HG03575 (cell line): ENCODE results near the gene SPAG9.
"Not testable (repeated sequence)": the region's sequence is repeated elsewhere in the genome, so short reads cannot be mapped to it uniquely, and the experiment has no call there.

Source experiments
- ATAC-seq: cut with Tn5 transposase; IDR thresholded peaks from one replicate; pipeline ENCODE4 v1.9.1; 2021; ENCODE audit not compliant: unreplicated experiment, insufficient number of reproducible peaks, low FRiP score; ENCODE audit errors: extremely low read depth

Gene SPAG9

DNA sequence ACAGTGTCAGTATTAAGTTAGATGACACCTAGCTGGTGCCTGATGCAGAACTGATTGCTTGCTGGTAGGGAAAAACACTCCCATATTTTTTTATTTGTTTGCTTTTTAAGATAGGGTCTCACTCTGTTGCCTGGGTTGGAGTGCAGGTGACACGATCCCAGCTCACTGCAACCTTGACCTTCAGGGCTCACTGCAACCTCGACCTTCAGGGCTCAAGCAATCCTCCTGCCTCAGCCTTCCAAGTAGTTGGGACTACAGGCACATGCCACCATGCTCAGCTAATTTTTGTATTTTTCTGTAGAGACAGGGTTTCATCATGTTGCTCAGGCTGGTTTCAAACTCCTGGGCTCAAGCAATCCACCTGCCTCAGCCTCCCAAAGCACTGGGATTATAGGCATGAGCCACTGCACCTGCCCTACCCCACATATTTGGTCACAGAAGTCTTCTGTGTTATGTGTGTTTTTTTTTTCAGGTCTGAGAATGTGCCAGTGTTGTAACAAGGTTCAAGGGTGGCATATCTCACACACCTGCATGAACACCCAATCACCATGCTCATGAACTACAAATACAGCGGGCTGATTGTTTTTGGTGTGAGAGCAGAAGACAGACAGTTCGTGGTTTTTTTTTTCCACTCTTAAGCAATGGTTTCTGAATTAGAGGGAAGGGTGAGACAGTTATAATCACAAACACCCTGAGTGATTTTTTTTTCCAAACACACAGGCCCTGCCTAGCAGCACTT is 22.8 kb downstream of the SPAG9 start:
- no peak for ATAC-seq

DNA sequence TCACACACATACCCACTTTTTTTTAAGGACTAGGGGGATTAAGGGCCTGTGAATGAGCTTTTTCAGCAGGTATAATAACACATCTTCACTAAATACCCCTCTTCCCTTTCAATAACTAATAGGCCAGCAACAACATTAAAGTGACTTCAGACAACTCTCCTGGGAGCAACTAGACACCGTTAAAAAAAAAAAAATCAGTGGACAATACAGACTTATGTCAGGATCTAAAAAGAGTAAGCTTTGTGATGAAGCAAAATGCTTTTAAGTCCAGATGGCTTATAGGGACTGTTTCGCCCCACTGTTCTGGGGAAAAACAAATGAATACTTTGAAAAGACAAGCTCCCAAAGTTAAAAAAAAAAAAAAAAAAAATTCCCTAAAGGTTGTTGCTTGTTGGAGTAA is 29.0 kb downstream of the SPAG9 start:
- no peak for ATAC-seq

DNA sequence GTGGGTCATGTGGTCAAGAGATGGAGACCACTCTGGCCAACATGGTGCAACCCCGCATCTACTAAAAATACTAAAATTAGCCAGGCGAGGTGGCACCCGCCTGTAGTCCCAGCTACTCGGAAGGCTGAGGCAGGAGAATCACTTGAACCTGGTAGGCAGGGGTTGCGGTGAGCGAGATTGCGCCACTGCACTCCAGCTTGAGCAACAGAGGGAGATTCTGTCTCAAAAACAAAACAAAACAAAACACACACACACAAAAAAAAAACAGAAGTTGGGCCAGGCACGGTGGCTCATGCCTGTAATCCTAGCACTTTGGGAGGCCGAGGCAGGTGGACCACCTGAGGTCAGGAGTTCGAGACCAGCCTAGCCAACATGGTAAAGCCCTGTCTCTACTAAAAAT is 31.8 kb downstream of the SPAG9 start:
- not testable (repeated sequence) for ATAC-seq

DNA sequence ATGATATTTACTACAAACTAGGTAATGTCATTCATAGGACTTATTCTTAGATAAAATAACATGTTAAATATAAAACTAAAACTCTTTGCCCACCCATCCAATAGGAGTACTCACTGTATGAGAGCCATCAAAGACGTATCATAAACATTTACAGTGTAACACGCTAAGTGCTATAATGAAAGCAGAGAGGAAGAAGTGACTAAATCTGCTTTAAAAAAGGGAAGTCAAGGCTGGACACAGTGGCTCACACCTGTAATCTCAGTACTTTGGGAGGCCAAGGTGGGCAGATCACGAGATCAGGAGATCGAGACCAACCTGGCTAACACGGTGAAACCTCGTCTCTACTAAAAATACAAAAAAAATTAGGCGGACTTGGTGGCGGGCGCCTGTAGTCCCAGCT is 32.4 kb downstream of the SPAG9 start:
- no peak for ATAC-seq

DNA sequence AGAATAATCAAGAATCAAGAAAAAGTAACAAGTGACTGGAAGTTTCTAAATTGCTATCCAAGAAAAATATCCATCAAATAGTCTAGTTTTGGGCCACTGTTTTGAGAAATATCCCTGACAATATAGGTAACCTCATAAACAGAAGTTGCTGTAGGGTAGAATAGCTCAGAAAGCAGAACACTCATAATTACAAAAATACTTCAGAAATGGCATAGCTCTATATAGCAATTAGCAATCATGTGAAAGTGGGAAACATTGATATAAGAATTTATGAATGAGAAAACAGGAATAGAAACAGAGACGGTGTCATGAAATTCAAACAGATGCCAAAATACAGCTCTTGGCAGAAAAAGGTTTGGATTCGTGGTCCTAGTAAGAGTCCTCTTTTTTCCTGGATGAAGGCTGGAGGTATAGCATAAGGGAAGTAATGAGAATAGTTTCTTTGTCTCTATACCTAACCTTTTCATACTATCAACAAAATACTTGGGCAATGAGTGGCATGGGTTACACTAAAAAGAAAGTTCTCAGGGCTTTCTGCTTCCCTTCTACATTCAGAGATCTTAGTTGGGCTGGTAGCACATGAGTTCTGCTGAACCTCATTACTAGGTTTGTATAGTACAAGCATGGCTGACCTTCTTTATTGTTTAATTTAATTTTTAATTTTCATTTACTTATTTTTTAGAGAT is 33.5 kb downstream of the SPAG9 start:
- ATAC-seq: no peak

DNA sequence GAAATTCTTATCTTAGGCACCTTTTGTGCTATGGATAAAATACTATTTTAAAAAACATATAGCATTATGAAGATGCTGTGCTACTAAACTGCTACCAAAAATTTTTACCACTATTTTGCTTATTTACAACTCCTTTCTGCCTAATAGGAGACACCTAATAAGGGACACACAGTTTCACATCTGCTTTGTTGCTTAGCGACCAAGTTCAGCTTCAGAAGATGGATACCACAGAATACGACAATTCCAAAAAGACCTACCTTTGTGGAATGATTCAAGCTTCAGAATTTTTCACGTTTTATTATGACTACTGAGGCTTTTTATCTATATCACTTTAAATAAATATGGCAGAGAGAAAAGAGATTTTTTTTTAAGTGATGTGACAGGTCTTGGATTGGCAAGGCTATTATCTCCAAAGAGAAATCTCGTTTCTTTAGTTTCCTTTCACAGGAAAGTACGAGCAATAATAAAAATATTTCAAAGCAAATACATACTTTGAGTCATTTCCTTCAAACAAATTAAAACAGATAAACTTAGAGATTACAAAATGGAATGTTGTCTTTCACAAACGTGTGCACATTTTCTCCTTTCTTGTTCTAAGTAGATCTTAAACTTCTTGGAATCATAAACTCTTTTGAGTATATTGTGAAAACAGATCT is 35.4 kb downstream of the SPAG9 start:
- no peak for ATAC-seq

DNA sequence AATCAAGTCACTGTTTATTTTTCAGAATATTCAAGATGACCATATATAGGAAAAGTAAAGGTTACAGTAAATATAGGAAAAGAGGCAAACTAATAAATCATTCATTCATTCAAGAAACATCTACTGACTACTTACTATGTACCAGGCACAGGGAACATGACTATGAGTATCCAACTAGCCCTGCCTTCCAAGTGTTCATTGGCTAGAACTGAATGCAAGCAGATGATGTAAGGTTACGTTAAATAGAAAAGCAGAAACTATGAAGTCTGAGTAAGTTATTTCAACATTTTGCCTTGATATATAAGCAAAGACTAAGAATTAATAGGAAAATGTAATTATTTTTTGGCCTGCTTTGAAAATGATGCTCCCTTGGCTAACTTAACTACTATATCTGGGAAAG is 36.7 kb downstream of the SPAG9 start:
- no peak for ATAC-seq

DNA sequence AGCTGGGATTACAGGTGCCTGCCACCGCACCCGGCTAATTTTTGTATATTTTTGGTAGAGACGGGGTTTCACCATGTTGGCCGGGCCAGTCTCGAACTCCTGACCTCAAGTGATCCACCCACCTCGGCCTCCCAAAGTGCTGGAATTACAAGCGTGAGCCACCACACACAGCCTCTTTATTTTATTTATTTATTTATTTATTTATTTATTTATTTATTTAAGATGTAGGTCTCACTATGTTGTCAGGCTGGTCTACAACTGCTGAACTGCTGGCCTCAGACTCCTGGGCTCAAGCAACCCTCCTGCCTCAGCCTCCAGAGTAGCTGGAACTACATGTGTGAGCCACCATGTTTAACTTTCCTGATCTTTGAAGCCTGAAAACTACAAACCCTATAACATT is 37.3 kb downstream of the SPAG9 start:
- not testable (repeated sequence) for ATAC-seq

DNA sequence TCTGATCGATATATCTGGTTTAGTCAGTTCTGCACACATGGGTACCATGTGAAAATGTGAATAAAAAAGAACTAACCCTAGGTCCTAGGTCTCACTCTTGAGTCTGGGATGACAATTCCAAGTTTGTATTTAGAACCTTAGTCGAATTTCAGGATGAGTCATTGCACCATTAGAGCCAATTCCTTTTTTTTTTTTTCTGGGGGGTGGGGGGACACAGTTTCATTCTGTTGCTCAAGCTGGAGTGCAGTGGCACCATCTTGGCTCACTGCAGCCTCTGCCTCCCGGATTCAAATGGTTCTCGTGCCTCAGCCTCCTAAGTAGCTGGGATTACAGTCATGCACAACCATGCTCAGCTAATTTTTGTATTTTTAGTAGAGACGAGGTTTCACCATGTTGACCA is 41.6 kb downstream of the SPAG9 start:
- ATAC-seq: no peak

DNA sequence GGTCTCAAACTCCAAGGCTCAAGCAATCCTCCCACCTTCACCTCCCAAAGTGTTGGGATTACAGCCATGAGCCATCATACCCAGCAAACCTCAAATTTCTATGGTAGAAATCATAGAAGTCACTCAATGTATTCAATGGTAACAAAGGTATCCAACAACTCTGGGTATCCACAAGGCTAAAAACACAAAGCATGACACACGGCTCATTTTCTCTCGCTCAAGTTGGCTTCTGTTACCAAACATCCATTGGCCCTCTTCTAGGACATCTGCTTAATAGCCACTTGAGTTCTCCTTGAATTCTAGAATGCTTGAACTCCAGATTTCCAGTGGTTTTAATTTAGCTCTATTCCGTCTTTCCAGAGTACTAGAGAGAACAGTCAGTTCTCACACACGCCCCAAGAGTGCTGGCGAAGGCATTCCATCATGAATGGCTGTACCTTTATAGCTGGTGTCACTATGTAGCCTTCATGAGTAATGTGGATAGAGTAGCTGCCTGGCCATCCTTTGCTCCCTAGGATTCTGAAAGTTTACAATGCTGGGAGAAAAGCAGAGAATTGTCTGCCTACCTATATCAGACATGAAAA is 42.6 kb downstream of the SPAG9 start:
- ATAC-seq: no peak

DNA sequence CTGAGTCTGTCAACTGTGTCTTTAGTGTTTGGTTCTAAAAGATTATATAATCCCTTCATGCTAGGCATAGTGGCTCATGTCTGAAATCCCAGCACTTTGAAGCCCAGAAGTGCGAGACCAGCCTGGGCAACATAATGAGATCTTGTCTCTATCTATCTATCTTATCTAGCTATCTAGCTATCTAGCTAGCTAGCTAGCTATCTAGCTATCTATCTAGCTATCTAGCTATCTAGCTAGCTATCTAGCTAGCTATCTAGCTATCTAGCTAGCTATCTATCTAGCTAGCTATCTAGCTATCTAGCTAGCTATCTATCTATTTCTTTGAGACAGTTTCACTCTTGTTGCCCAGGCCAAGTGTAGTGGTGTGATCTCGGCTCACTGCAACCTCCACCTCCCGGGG is 43.8 kb downstream of the SPAG9 start:
- ATAC-seq: no peak

DNA sequence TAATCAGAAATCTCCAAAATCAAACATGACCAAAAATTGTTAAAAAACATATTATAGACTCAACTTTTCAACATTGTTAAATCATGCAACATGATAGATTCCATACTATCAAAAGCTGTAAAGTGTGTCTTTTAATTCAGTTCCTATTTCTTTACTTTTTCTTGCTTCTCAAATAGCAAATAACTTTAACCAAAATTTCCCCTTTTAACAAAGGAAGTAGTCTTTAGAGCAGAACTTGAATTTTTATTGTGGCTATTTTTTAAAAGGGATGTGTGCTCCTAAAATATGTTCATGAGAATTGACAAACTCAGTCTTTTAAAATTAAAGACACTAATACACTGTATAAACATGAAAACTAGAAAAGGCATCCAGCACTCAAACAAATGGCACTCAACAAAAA is 49.1 kb downstream of the SPAG9 start:
- ATAC-seq: no peak

DNA sequence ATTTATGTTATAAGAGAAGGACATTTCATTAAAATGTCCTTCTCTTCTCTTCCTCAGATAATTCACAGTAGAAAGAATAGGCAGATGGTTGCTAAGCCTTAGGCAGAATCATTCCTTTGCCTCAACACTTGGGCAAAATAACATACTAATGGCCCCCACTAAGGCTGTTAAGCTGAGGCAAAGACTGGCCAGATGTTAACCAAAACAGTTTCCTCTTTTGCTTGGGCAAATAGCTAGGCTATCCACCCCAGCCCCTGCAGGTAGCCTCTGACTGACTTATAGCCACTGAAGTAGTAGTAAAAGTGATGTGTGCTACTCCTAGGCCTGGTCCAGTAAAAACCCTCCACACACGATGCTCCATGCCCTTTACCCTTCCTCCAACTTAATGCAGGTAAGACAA is 55.2 kb downstream of the SPAG9 start:
- ATAC-seq: no peak

DNA sequence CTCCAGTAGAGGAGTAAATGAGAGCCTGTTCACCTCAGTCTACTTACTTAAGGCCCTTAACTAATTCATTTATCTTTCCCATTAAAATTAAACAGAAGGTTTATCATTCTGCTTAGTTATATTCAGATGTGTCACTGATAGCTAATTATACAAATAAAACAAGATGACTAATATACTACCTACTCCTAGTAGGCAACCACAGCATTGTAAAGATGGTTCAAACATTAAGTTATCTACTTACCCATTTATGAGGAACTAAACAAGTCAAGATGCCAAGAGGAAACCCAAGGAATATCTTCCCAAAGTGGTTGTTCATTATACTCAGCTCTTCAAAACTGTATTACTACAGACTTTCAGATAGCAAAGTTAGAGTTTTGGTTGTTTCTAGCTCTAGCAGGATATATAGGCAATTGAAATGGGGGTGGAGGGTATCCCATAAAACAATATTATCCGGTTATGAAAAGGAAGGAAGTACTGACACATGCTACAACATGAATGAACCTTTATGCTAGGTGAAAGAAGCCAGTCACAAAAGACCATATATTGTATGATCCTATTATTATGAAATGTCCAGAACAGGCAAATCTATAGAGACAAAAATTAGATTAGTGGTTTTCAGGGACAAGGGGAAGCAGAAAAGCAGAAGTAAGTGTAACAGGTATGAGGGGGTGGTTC is 56.5 kb downstream of the SPAG9 start:
- ATAC-seq: no peak

DNA sequence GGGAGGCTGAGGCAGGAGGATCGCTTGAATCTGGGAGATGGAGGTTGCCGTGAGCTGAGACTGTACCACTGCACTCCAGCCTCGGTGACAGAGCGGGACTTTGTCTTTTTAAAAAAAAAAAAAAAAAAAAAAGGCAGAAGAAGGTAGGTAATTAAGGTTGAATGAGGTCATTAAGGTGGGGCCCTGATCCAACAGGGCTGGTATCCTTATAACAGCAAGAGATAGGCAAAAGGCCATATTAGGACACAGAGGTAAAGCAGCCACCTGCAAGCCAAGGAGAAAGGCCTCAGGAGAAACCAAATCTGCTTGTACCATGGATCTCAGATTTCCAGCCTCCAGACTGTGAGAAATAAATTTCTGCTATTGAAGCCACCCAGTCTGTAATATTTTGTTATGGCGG is 60.3 kb downstream of the SPAG9 start:
- ATAC-seq: no peak

DNA sequence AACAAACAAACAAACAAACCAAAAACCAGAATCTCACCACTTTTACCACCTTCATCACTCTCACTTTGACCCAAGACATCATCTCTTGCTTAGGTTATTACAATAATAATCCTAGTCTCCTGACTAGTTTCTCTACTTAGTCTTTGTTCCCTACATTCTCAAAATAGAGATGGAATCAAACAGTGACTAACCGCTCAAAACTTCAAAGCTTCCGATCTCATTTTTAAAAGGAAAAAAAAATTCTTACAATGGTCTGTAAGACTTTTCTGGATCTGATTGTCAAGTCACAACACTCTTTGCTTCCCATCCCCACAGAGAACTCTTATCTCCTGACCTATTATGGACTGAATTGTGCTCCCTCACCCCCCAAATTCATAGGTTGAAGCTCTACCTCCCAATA is 60.9 kb downstream of the SPAG9 start:
- ATAC-seq: no peak

DNA sequence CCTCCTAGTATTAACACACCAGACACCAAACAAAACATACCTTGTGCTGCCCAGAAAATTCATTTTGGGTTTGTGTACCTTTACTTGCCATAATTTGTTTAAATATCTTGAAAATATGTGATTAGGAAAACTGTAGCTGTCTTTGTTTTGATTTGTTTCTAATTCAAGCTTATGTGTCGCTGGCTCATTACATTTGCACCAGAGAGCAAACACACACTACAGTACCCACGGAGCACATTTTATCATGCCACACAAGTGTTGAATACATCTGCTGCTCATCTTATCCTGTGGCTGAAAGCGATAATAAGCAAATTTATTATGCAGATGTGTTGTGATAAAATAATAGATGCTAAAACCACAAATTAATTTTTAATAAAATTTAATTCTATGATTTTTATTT is 63.1 kb downstream of the SPAG9 start:
- no peak for ATAC-seq

DNA sequence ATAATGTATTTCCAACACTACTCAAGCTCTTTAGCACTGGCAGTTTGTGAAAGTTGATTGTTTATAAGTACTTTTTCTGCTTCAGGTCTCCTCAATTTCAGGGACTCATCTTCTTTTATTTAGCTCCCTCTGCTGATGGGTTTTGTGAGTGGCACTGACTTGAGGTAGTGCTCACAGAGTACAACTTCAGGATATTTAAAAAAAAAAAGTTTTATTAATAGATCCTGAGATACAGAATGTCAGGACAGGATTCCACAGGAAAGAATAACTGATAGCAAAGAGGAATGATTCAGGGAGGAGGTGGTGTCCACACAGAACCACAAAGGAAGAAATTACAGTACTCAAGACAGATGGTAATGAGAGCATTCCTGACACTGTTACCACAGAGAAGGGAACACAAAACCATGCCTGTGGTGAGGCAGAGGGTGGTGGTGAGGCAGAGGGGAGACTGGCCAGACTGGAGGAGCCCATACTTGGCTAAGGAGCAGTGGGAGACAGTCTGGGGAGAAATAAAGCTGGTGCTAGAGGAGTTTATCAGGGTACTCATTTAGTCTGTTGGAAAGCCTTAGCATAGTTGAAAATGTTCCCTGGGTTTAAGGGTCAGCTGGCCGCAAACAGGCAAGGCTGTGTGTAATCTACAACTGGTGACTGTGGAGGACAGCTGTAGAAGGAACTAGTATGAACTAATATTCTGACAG is 63.7 kb downstream of the SPAG9 start:
- ATAC-seq: no peak

DNA sequence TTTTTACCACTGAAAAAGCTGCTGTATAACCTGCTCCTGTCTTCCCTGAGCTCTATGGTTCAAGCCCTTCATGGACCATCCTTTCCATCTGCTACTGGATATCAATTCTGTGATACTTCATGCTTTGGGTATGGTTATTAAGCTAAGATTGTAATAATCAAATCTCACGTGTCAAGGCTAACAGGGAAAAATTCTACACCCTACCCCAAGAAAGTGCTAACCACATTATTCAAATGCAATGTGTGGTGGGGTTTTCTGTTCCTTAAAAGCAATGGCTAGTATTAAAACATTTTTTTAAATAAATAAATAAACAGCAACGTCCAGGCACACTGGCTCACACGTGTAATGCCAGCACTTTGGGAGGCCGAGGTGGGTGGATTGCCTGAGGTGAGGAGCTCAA is 65.9 kb downstream of the SPAG9 start:
- ATAC-seq: no peak
